HG02870 (cell line): ENCODE results near the gene KCNJ16.

Experiments
- ATAC-seq: cut with Tn5 transposase; IDR thresholded peaks from one replicate; pipeline ENCODE4 v1.9.1; 2021; ENCODE audit warnings: mild to moderate bottlenecking, moderate library complexity; ENCODE audit not compliant: unreplicated experiment

KCNJ16 gene

DNA sequence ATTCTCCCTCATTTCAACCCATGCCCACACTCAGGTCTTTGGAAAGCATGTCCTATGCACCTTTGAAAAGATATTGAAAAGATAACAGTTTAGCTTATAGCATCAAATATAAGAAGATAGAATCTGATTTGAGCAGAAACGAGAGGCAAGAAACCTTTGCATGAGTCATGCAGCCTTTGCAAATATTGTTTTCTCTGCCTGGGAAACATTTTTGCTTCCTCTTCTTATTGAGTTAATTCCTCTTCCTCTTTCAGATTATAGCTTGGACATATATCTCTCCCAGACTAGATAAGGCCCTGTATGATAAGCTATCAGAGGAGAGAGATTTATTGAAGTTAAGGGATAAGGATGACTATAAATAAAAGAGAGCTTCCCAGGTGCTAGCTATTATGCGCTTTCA lies 48.2 kb downstream of the KCNJ16 start:
- no peak for ATAC-seq

DNA sequence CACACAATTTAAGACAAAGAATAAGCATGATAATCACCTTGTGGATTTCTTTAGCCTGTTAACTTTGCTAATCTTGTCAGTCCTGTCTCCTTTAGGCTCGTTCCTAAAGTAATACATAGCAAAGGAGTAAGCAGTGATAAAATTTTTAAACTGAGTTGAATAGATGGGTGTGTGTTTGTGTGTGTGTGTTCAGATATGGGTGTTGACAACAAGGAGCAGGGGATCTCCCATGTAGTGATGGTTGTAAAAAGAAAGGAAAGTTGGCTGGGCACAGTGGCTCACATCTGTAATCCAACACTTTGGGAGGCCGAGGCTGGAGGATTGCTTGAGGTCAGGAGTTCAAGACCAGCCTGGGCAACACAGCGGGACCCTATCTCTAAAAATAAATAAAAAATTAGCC lies 49.7 kb downstream of the KCNJ16 start:
- no peak for ATAC-seq

DNA sequence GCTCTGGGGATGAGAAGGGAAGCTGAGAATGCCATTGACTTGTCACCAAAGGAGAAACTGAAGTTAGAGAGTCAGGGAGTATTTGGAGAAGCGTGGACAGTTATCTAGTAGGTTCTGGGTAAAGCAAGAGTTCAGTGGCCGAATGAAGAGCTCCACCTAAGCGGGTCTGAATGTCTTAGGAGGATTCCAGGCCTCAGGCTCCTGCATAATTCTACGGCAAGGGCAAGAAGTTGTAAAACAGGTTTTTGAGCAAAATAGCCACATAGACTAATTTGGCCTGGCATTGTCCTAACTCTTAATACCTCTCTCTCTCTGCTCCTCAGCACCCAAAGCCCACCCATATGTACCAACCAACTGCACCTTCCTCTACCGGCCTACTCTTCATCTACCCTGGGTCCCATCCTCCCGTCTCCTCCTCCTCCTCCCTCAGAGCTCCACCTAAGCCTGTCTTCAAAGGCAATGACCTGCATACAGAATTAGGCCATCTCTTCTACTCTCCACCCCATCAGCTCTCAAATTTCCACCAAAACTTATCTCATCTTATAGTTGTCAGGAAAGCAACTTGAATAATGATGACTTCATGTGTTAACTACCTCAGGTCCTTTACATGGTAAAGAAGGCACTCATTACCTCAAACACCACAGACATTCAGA lies 52.3 kb downstream of the KCNJ16 start:
- no peak for ATAC-seq

DNA sequence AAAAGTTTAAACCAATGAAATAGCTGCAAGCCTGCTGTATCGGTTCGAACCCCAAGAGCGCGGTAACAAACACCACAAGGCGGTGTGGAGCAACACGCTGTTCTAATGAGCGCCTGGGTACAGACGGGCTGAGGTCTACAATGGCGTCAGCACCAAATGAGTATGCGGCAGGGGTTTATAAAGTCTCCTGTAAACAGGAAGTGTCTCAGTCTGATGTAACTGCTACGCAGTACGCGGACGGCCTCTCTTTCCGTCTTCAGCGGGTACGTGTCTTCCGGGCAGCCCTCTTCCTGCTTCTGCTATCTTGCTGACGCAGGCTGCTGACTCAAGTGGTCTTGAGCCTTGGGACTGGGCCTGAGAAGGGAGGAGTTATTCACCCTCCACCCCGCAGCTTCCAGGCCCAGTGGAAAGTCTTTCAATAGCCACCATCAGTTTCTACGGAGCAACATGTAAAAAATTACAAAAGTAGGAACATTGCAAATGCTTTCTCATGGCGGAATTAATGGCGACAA lies 53.8 kb downstream of the KCNJ16 start:
- no peak for ATAC-seq

DNA sequence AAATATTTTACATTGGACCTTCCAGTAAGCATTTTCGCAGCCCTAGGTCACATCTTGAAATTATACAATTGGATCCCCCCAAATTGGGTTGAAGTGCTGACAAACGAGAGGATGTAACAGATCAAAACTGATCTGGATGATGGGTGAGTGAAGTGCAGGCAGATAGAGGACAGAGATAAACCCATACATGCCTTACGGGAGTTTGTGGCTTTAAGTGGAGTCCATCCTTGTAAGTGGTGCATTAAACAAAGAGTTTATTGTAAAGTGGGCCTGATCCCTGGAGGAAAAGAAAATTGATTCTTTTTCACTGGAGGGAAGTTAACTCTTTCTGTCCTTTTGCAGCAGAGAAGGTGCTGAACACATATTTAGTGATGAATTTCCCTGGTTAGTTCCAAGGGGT lies 55.3 kb downstream of the KCNJ16 start:
- no peak for ATAC-seq

DNA sequence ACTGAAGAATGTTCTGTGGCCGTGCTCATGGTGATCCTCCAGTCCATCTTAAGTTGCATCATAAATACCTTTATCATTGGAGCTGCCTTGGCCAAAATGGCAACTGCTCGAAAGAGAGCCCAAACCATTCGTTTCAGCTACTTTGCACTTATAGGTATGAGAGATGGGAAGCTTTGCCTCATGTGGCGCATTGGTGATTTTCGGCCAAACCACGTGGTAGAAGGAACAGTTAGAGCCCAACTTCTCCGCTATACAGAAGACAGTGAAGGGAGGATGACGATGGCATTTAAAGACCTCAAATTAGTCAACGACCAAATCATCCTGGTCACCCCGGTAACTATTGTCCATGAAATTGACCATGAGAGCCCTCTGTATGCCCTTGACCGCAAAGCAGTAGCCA lies 57.5 kb downstream of the KCNJ16 start:
- no peak for ATAC-seq

DNA sequence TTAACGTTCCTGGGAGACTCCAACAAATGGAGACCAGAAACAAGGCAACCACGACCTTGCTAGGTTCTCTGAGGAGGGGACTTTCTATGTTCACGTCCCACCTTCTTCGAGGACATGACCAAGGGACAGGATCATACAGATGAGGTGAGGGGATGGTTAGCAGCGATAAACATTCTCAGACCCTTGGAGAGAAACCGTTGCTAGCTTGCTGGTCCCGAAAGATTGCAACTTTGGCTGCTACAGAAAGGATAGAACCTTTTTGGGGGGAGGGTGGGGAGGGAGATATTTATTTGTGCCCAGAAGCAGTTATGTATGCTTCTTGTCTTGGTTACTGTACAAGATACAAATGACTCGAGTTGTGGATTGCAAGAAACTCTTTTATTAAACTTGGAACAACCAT lies 59.0 kb downstream of the KCNJ16 start:
- ATAC-seq = no peak

DNA sequence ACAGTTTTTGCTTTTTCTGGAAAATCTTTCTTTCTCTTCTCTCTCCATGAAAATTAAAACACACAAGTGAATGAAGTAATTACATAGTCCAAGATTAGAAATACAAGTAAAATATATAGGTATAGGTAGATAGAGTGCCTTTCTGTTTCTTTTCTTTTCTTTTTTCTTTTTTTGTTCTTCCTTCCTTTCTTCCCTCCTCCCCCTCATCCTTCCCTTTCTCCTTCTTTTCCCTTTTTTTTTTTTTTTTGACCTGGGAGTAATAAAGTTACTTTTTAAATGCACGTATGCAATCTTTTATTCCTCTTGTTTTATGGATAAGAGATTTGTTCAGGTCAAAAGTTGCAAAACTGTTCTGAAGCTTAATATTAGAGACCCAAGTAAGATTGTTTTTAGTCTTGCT lies 59.8 kb downstream of the KCNJ16 start:
- ATAC-seq = no peak

DNA sequence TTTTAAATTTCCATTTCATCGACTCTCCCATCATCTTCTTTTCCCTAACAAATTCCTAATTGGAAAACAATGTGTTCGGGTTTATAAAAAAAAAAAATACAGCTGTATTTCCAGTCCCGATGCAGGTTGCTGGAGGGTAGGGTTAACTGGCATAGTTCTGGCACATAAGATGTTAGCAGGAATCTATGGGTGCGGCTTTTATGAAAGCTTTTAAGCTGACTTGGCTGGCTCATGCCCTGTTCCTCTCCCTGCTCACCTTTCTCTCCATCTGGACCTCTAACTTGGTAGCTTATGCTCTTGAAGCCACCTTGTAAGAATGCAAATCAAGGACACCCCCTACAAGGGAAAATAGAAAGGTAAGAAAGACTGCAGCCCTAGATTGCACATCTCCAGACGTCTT lies 61.1 kb downstream of the KCNJ16 start:
- ATAC-seq = no peak

DNA sequence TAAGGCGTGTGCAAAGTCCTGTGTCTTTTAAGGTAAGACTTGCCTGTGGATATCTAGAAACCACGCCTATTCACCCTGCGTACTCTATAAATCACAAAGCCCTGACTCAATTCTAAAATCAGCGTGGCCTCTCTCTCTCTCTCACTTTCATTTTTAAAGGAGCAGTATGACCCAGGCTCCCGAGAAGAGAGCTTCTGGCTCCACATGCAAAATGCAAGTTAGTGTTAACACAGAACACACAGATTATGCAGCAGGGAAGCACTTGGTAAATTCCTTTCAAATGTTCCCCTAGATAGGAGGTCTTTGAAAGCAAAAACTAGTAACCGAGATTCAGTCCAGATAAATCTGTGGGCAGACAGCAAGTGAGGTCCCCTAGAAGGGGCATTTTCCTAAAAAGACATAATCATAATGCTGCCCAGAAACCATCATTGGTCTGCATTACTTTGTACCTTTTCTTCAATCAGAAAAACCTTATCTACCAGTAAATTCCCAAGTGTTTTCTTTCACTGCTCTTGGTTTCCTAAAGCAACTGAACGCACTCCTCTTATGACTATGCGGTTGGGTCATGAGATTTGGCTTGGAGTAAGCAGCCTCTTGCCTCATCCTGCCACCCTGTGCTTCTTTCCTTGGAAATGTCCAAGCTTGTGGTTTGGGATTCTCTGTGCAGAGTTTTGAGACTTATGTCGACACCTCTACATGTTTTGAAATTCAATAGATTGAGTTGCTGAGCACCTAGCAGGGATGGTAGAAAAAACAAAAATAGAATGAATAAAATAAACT lies 62.6 kb downstream of the KCNJ16 start:
- peak; percentile 96 for ATAC-seq

DNA sequence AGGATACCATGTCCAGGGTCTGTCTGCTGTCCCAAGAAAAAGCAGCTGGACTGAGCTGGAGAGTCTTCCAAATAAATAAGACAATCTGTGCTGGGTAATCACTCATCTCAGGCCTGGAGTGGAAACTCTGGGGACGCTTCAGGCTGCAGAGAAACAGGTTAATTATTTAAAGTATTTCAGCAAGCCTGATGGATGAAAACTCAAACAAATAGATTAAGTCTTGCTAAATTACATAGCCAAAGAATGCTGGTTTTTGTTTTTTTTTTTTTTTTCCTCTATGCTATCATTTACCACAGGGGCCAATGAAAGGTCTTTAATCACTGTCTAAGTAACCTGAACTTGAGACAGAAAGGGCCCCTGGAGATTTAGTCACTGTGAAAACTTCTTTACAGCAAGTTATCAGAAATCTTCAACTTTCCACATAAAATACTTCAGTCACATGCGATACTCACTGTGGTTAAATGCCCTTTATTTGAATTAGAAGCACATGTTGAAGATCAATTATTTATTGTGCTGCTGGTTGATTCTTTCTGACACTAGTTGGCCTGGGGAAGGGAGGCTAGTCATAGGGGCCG lies 63.4 kb downstream of the KCNJ16 start:
- no peak for ATAC-seq

DNA sequence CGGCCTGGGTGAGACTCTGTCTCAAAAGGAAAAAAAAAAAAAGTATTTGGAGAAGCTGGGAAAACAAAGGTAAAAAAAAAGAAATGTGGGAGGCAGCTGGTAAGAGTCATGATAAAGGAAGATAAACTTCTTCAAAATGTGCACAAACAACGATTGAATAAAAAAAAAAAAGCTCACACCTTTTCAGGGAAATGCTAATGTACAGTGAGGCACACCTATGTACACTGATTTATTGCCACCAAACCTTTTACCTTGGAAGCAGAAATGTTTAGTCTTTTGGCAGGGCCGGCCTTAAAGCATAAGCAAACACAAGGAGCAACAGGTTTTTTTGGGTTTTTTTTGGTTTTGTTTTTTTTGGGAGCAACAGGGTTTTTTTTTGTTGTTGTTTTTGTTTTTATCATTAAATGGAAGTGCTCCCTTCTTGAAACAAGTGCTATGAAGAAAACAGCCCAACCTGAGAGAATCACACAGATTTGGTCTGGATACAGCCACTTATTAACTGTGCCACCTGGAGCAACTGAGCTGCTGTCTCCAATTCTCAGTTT lies 64.5 kb downstream of the KCNJ16 start:
- ATAC-seq = no peak

DNA sequence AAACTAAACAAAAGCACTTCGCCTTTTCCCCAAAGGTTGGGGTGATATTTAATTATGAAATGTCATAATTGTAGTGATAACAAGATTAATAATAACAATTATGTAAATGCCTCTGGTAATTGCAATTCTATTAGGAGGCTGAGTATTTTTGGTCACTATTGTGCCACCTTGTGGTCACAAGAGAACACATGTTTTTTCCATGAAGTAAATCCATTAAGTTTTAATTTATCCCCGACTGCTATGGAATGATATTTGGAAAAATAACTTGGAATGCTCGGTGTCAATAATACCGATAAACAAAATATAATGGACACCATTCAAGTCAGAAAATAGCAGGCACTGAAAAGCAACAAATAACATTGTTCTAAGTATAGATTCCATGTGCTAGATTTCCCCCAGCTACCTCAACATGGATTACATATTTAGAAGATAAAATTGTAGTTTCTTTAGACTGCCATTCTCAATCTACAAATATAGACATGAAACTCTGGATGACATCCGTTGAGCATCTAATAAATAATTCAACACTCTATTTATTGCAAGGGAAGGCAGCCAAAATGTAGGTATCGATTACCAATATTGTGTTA lies 69.3 kb downstream of the KCNJ16 start:
- ATAC-seq = no peak

DNA sequence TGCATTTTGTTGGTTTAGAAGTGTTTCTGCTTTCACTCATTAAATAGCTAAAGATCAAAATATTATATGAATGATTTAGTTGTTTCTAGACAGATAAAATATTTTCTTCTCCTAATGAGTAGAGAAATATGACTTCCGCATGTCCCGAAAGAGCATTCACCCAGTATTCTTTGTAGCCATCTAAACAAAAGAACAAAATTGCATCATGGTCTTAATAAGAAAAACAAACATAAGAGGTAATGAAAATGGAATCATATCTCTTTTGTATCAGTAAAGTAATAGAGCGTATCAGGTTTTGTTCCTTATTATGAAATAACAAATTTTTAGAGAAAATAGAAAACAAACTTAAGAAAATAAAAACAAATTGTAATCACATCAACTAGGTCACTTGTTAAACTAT lies 78.2 kb downstream of the KCNJ16 start:
- ATAC-seq = no peak

DNA sequence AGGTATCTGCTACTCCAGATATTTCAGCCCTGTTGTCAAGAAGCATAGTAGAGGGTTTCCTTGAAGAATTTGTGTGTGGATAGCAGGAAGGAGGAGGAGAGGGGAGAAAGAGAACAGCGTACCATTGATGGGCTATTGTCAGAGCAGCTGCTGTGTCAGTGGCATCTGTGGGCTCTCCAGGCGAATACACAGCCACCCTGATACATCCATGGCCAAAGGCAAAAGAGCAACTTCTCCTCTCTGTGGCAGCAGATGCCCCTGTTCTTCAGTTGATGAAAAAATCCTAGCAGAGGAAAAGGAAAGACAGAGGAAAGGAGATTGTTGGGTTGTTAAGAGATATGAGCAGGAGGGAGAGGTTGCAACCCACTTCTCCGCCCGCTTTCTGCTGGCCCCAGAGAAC lies 82.1 kb downstream of the KCNJ16 start:
- no peak for ATAC-seq

DNA sequence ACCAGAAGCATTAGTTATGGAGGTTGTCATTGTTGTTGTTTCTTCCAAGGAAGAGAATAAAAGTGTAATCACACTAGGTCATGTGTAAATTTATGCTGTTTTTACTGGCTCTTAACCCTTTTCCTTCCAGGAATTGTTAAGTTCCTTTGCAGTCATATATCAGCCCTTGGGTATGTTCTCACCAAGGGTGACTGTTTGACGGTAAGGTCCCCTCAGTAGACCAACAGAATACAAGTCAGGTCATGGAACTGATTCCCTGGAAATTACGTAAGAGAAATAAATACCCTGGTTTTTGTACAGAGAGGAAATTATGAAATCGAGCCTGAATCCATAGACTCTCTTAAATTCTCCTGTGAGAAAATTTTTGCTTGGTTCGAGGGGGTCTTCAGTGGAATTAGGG lies 83.2 kb downstream of the KCNJ16 start:
- no peak for ATAC-seq

DNA sequence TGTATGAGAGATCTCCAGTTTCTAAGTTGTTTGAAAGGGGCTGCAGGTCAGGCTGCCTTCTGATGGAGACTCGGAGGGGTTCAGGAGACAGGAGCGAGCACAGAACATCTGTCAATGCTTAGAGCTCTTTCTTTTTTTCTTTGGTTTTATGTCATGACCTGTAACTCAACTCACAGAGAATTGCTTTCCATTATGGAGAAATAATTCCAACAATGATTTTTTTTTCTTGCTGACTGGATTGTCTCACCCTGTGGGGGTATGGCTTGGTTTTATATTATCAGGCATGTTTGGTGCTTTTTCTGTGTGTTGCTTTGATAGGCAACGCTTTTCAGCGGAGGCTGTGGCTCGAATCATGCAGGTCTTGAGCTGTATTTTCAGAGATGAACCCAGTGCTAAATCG lies 83.6 kb downstream of the KCNJ16 start:
- ATAC-seq = no peak

DNA sequence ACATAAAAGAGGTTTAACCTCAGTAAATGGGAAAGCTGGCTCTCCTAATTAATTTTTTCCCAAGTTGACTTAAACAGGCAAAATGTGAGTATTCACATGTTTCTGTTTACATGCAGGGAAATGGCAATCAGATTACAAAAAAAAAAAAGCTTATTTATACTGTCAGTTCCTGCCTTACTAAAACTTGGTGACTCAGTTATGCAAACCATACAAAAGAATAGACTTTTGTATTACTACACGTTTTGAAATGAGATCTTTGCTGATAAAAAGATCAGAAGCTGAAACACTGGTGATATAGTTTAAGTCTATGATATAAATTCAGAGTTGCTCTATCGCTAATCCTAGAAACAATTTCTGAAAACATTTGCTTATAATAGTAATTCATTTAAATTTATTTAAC lies 85.0 kb downstream of the KCNJ16 start:
- ATAC-seq = no peak

DNA sequence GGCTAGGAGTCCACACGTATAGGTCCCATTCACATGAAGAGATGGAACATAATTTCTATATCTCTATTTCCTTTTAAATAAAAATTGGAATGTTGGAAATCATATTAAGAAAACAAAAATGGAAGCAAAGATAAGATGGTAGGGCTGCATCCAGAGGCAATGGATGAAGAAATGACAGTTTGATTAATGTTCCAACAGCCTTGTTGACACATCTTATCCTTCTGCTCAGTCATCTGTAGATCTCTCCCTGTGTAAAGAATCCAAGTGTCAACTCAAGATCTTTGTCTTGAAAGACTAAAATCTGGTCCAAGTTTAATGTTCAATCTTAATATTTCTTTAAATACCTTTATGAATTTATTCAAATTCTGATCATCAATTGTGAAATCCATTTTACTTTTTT lies 86.5 kb downstream of the KCNJ16 start:
- no peak for ATAC-seq

DNA sequence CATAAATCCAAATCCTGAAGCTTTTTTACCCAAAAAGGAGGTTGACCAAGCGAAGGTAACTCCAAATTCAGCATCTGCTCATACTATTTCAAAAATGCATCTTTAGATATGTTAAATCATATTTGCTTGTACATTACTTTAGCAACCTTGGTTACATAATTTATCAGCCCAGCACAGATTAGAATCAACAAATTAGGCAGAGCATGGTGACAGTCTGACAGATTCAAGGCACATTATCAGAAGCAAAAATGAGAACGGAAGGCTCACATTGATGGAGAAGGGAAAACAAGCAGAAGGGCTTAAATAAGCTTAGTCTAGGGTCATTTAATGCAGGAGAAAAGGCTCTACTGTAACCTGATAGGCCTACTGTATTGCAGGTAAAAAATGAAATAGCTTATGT lies 90.4 kb downstream of the KCNJ16 start:
- no peak for ATAC-seq

DNA sequence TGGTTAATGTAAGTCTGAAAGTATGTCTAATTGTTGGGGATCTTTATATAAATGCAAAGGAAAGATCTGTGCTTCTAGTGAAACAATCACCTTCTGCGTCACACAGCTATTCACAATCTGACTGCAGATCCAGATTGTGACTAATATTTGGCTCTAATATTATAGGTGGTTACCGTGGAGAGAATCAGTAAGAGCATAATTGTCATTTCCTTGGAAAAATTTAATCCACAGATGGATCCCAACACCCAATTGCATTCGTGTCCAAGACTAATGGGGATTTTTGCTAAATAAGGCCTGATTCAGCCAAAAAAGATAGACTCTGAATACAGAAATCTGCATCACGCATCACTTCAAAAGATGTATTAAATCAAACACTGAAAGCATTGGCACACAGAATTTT lies 91.6 kb downstream of the KCNJ16 start:
- ATAC-seq = no peak
